GM21717 (cell line): ENCODE results near the gene KRT83.

Experiments used
- ATAC-seq: cut with Tn5 transposase; IDR thresholded peaks from one replicate; pipeline ENCODE4 v1.9.1; 2021; ENCODE audit warnings: mild to moderate bottlenecking, moderate library complexity; ENCODE audit not compliant: unreplicated experiment

KRT83 gene

DNA sequence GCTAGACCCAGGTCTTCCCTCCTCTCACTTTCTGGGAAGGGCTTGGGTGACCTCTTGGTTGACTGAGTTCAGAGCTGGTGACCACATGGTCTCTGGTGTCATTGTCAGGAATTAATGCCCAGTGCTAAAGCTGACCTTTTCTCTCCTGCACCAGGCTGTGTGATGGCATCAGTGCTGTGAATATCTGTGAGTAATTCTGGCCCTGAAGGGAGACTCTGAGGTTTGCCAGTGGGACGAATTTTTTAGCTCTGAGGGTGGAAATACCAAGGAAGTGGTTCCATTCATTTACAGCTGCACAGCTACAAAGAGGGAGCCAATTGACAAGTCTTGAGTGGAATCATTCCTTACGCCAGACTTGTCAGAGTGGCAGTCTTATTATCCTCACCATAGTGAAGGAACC is 53.0 kb downstream of the KRT83 start:
- ATAC-seq: no peak

DNA sequence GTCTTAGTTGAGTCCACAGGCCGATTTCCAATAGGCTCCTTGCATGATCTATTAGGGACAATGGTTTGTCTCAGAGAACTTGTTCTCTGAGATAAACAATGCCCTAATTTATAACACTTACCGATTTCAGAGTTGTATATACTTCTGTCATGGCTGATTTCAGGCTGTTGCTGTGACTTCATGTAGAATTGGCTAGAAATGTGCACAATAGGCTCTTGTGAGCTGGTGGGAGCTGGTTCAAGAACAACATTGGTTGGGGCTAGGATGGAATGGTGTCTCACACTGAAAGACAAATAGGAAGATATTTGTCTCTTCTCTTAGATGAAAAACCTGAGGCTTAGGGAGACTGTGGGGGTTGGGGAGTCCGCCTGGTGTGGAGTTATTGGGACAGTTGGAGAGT is 53.5 kb downstream of the KRT83 start:
- ATAC-seq: no peak

- ATAC-seq: no peak
These were observed 53.9 kb downstream of the KRT83 start for GRCh38 chr12:52267266-52267665.

DNA sequence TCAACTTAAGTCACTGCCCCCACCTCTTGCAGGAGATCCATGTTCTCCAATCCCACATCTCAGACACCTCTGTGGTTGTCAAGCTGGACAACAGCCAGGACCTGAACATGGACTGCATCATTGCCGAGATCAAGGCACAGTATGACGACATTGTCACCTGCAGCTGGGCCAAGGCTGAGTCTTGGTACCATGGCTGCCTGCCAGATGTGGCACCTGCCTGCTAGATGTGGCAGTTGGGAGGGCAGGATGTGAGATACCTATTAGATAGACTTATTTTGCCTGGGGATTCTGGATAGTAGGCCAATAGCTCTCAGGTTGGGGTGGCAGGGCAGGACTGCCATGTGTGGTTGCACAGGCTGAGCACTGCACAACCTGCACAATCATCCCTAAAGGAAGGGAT is 54.7 kb downstream of the KRT83 start:
- no peak for ATAC-seq

GRCh38 chr12:52264435-52264825 is 56.8 kb downstream of the KRT83 start:
- no peak for ATAC-seq
